Endodermal cell (in vitro differentiated cells): ENCODE data around the gene RPL18. TPM values are rescaled to one million over a fixed set of nuclear protein-coding genes. Genes with fewer than 3 reads are reported as not detected.

ENCODE experiments used
- DNase-seq: peaks from one replicate; pipeline ENCODE4 v3.0.0-alpha.2; 2017
- H3K27ac ChIP-seq: 2 replicates; pipeline ENCODE4 v1.5.1; 2013; ENCODE audit warnings: mild to moderate bottlenecking, low read depth, low read length, moderate library complexity
- H3K27me3 ChIP-seq: 2 replicates; pipeline ENCODE4 v1.6.1; 2013; ENCODE audit warnings: mild to moderate bottlenecking, low read length, moderate library complexity; ENCODE audit not compliant: insufficient read depth, control insufficient read depth, poor library complexity, severe bottlenecking
- H3K36me3 ChIP-seq: 2 replicates; pipeline ENCODE4 v1.7.0; 2013; ENCODE audit warnings: mild to moderate bottlenecking, low read length, moderate library complexity; ENCODE audit not compliant: control insufficient read depth, insufficient read depth
- H3K4me1 ChIP-seq: one replicate; pipeline ENCODE4 v1.7.0; 2013; ENCODE audit warnings: low read length; ENCODE audit not compliant: control insufficient read depth, insufficient read depth
- H3K4me3 ChIP-seq: 2 replicates; pipeline ENCODE4 v1.5.1; 2013; ENCODE audit warnings: mild to moderate bottlenecking, low read length, moderate library complexity
- H3K9ac ChIP-seq: 2 replicates; pipeline ENCODE4 v1.6.1; 2013; ENCODE audit warnings: mild to moderate bottlenecking, low read length, moderate library complexity; ENCODE audit not compliant: poor library complexity, severe bottlenecking; ENCODE audit errors: extremely low read depth
- H3K9me3 ChIP-seq: 2 replicates; pipeline ENCODE4 v1.6.1; 2013; ENCODE audit warnings: mild to moderate bottlenecking, low read length, moderate library complexity; ENCODE audit not compliant: control insufficient read depth
- H3K27ac Mint-ChIP-seq: 2 replicates; pipeline ENCODE4 v1.8.0; 2020; ENCODE audit warnings: mixed read lengths
- H3K27me3 Mint-ChIP-seq: 2 replicates; pipeline ENCODE4 v1.8.0; 2021; ENCODE audit warnings: mild to moderate bottlenecking, mixed read lengths; ENCODE audit not compliant: insufficient read depth
- H3K36me3 Mint-ChIP-seq: 2 replicates; pipeline ENCODE4 v1.8.0; 2020; ENCODE audit warnings: low read depth, mixed read lengths
- H3K4me1 Mint-ChIP-seq: 2 replicates; pipeline ENCODE4 v1.8.0; 2020; ENCODE audit warnings: mixed read lengths
- H3K4me3 Mint-ChIP-seq: 2 replicates; pipeline ENCODE4 v1.8.0; 2020; ENCODE audit warnings: mild to moderate bottlenecking, moderate library complexity, mixed read lengths
- H3K9me3 Mint-ChIP-seq: 2 replicates; pipeline ENCODE4 v1.8.0; 2020; ENCODE audit warnings: mild to moderate bottlenecking, mixed read lengths
- CTCF ChIP-seq: fragments of 200-600 bp; sonication (generic); conservative IDR thresholded peaks from 2 replicates; pipeline ENCODE4 v1.5.0; 2021; ENCODE audit warnings: antibody characterized with exemption, mild to moderate bottlenecking
- WGBS, 2 experiments: methylation state at CpG; one replicate each; pipeline versions ENCODE4 v1.1.5 to v1.1.7; 2013; ENCODE audit warnings: missing lambda C conversion rate in 2 of 2, mixed read lengths in 1 of 2; ENCODE audit not compliant: insufficient coverage in 1 of 2, insufficient read length in 1 of 2; 5-methylcytosine and 5-hydroxymethylcytosine counted together
- total RNA-seq, 2 donors: library from RNA; stranded (reverse); fragmentation: NEBNext Ultra II Directional in 1 of 2; extraction: Animal tissue kit (Norgen Biotek cat#: 25700) in 1 of 2; gene quantifications; 2 replicates in 1 of 2; 3 replicates in 1 of 2; pipeline ENCODE4 v1.2.1, GENCODE V29; 2021

Gene RPL18
- total RNA-seq, 2 donors from 2014 or later, result 1,531 to 1,574 TPM

GRCh38 chr19:48642862-48643261 lies 23.9 kb upstream of the RPL18 start:
- Mint-ChIP-seq H3K27ac (no peak overlapping the region), H3K4me1 (peaks cover 21% of the 10 kb centered on the region), H3K27me3 (peaks cover 31% of the 10 kb centered on the region), H3K36me3 (peaks cover 25% of the 10 kb centered on the region), H3K4me3 (no peak overlapping the region), H3K9me3 (peaks cover 2% of the 10 kb centered on the region)
- Histone ChIP-seq H3K27me3 (no peaks in the 10 kb centered on the region), H3K27ac (no peak overlapping the region), H3K4me3 (no peak overlapping the region), H3K9ac (no peak overlapping the region), H3K4me1 (no peaks in the 10 kb centered on the region), H3K36me3 (no peaks in the 10 kb centered on the region), H3K9me3 (no peaks in the 10 kb centered on the region)
- TF ChIP-seq CTCF, result no peak
- WGBS, 2 experiments, result 85 to 92% methylated on average over 4 to 5 of the region's 5 CpGs
- DNase-seq, result no peak

GRCh38 chr19:48641850-48642249 lies 22.9 kb upstream of the RPL18 start:
- Mint-ChIP-seq H3K4me1 (peaks cover 18% of the 10 kb centered on the region), H3K36me3 (peaks cover 25% of the 10 kb centered on the region), H3K9me3 (peaks cover 2% of the 10 kb centered on the region), H3K27ac (no peak overlapping the region), H3K27me3 (peaks cover 39% of the 10 kb centered on the region), H3K4me3 (no peak overlapping the region)
- no peak for TF ChIP-seq CTCF
- no peak for DNase-seq
- Histone ChIP-seq H3K9me3 (no peaks in the 10 kb centered on the region), H3K36me3 (no peaks in the 10 kb centered on the region), H3K27me3 (no peaks in the 10 kb centered on the region), H3K4me1 (no peaks in the 10 kb centered on the region), H3K27ac (no peak overlapping the region), H3K9ac (no peak overlapping the region), H3K4me3 (no peak overlapping the region)
- 99 to 100% methylated on average over 2 of the region's 2 CpGs for WGBS, 2 experiments

- Histone ChIP-seq H3K9ac (no peak overlapping the region), H3K36me3 (no peaks in the 10 kb centered on the region), H3K27me3 (peaks cover 11% of the 10 kb centered on the region), H3K4me1 (peaks cover 3% of the 10 kb centered on the region), H3K4me3 (no peak overlapping the region), H3K27ac (no peak overlapping the region), H3K9me3 (no peaks in the 10 kb centered on the region)
- 88 to 92% methylated on average over 16 to 31 of the region's 33 CpGs for WGBS, 2 experiments
- H3K36me3 Mint-ChIP-seq, result peaks cover 25% of the 10 kb centered on the region
- DNase-seq, result peak; percentile 67
- H3K27ac Mint-ChIP-seq, result peak overlapping the region; percentile 87
- peaks cover 2% of the 10 kb centered on the region for H3K9me3 Mint-ChIP-seq
- H3K4me3 Mint-ChIP-seq, result peak overlapping the region; percentile 49
- peaks cover 14% of the 10 kb centered on the region for H3K4me1 Mint-ChIP-seq
- TF ChIP-seq CTCF, result no peak
- H3K27me3 Mint-ChIP-seq, result peaks cover 49% of the 10 kb centered on the region
These were observed 20.8 kb upstream of the RPL18 start for GRCh38 chr19:48639483-48640375.
